GM19455 (cell line): ENCODE results near the gene RIN2.

Experiments used
- ATAC-seq: cut with Tn5 transposase; IDR thresholded peaks from one replicate; pipeline ENCODE4 v1.9.1; 2021; ENCODE audit not compliant: unreplicated experiment

Gene RIN2

GRCh38 chr20:19758133-19758500, at the start of gene RIN2:
Gene RIN2, plus strand, starts transcription at chr20:19758258. Its CDS starts 131,344 bp downstream, at chr20:19889602.
- ATAC-seq = no peak

GRCh38 chr20:19709635-19710335, 48.3 kb upstream of the RIN2 start:
- no peak for ATAC-seq

GRCh38 chr20:19710336-19711120, 47.5 kb upstream of the RIN2 start:
- ATAC-seq = no peak

GRCh38 chr20:19711126-19711525, 46.9 kb upstream of the RIN2 start:
- no peak for ATAC-seq

- no peak for ATAC-seq
Observed at GRCh38 chr20:19712721-19713260, 45.3 kb upstream of the RIN2 start.

GRCh38 chr20:19713822-19714578, 44.1 kb upstream of the RIN2 start:
- ATAC-seq = no peak

- no peak for ATAC-seq
Observed at GRCh38 chr20:19714579-19714840, 43.5 kb upstream of the RIN2 start.

- ATAC-seq = no peak
Observed at GRCh38 chr20:19715986-19716385, 42.1 kb upstream of the RIN2 start.

GRCh38 chr20:19718880-19719279, 39.2 kb upstream of the RIN2 start:
- ATAC-seq = no peak

GRCh38 chr20:19720991-19721390, 37.1 kb upstream of the RIN2 start:
- ATAC-seq = no peak

GRCh38 chr20:19723051-19723450, 35.0 kb upstream of the RIN2 start:
- ATAC-seq = no peak

GRCh38 chr20:19723813-19724430, 34.1 kb upstream of the RIN2 start:
- no peak for ATAC-seq

- no peak for ATAC-seq
Observed at GRCh38 chr20:19725373-19725772, 32.7 kb upstream of the RIN2 start.

GRCh38 chr20:19725814-19726525, 32.1 kb upstream of the RIN2 start:
- no peak for ATAC-seq

- no peak for ATAC-seq
Observed at GRCh38 chr20:19727251-19727847, 30.7 kb upstream of the RIN2 start.

GRCh38 chr20:19729672-19730071, 28.4 kb upstream of the RIN2 start:
- no peak for ATAC-seq

- ATAC-seq = no peak
Observed at GRCh38 chr20:19730706-19731105, 27.4 kb upstream of the RIN2 start.

- no peak for ATAC-seq
Observed at GRCh38 chr20:19734811-19735210, 23.2 kb upstream of the RIN2 start.

GRCh38 chr20:19735446-19735845, 22.6 kb upstream of the RIN2 start:
- ATAC-seq = no peak

- ATAC-seq = no peak
Observed at GRCh38 chr20:19737025-19737424, 21.0 kb upstream of the RIN2 start.
